Neural crest cell (in vitro differentiated cells): ENCODE data around the gene LBX1. TPM values are rescaled to one million over a fixed set of nuclear protein-coding genes. Genes with fewer than 3 reads are reported as not detected.

Source experiments
- DNase-seq: peaks from one replicate; pipeline ENCODE4 v3.0.0; 2021; ENCODE audit warnings: low read depth, mixed read lengths, low spot score
- H3K27ac Mint-ChIP-seq: one replicate; pipeline ENCODE4 v1.8.0; 2021; ENCODE audit warnings: mild to moderate bottlenecking, mixed read lengths; ENCODE audit not compliant: unreplicated experiment
- H3K27me3 Mint-ChIP-seq: 2 replicates; pipeline ENCODE4 v1.8.0; 2021; ENCODE audit warnings: low read depth, mild to moderate bottlenecking, mixed read lengths
- H3K36me3 Mint-ChIP-seq: 2 replicates; pipeline ENCODE4 v1.8.0; 2021; ENCODE audit warnings: low read depth, mild to moderate bottlenecking, mixed read lengths
- H3K4me1 Mint-ChIP-seq: 2 replicates; pipeline ENCODE4 v1.8.0; 2021; ENCODE audit warnings: mixed read lengths
- H3K4me3 Mint-ChIP-seq: one replicate; pipeline ENCODE4 v1.8.0; 2021; ENCODE audit warnings: mild to moderate bottlenecking, mixed read lengths
- H3K9me3 Mint-ChIP-seq: 2 replicates; pipeline ENCODE4 v1.8.0; 2021; ENCODE audit warnings: mixed read lengths
- CTCF ChIP-seq: fragments of 200-600 bp; sonication (generic); conservative IDR thresholded peaks from 2 replicates; pipeline ENCODE4 v1.5.0; 2021; ENCODE audit warnings: antibody characterized with exemption, mild to moderate bottlenecking
- total RNA-seq: library from RNA; stranded (reverse); gene quantifications from 2 replicates; pipeline ENCODE4 v1.2.1, GENCODE V29; 2021

Gene LBX1
- total RNA-seq, 1 donor from 2014 or later: 1.1 TPM

- H3K27ac Mint-ChIP-seq: no peak overlapping the region
- H3K27me3 Mint-ChIP-seq: peaks cover 20% of the 10 kb centered on the region
- H3K9me3 Mint-ChIP-seq: peaks cover 8% of the 10 kb centered on the region
Measured at GRCh38 chr10:101256387-101256786, 27.1 kb upstream of the LBX1 start.

DNA sequence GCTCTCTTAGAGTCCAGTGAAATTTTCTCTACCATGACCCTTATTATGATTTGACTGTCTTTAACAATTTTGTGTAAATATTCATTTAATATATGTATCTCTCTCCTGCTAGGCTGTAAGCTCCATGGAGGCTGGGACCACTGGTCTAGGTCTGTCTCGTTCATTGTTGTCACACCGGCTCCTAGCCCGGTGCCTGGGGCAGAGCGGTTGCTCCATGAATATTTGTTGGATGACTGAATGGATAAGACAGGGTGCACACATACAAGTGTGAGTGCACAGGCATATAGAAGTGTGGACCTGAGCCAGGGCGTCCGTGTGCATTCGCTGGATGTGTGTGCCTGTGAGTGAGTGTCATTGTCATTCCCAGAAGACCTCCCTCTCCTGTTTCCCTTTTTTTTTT is 20.9 kb upstream of the LBX1 start:
- H3K4me3 Mint-ChIP-seq: no peak overlapping the region
- H3K4me1 Mint-ChIP-seq: peaks cover 4% of the 10 kb centered on the region
- no peak for TF ChIP-seq CTCF
- H3K27ac Mint-ChIP-seq: no peak overlapping the region
- no peaks in the 10 kb centered on the region for H3K9me3 Mint-ChIP-seq
- DNase-seq: no peak
- no peaks in the 10 kb centered on the region for H3K36me3 Mint-ChIP-seq
- peaks cover 54% of the 10 kb centered on the region for H3K27me3 Mint-ChIP-seq

More at GRCh38 chr10:101256387-101256786, 27.1 kb upstream of the LBX1 start:
- DNase-seq: no peak
- H3K36me3 Mint-ChIP-seq: peaks cover 3% of the 10 kb centered on the region
- peaks cover 23% of the 10 kb centered on the region for H3K4me1 Mint-ChIP-seq
- no peak overlapping the region for H3K4me3 Mint-ChIP-seq
- TF ChIP-seq CTCF: no peak

DNA sequence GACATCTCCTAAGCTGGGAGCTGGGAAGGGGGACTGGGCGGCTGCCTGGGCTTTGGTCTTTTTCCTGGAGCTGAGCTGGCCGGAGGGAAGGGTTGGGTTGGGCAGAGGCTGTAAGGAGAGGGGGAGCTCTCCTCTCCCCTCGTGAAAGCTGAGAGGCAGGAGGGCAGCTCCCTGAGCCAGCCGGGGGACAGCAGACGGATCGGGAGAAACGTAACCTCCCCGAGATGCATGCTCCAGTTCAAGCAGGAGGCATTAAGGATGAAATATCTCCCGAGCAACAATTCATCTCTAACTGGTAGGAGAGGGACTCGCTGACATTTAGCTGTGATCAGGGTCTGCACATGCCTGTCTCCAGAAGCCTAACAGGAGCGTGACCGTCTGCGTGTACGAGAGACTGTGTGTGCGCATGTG is 19.9 kb upstream of the LBX1 start:
- peak overlapping the region; percentile 53 for H3K27ac Mint-ChIP-seq
- peaks cover 4% of the 10 kb centered on the region for H3K4me1 Mint-ChIP-seq
- H3K27me3 Mint-ChIP-seq: peaks cover 62% of the 10 kb centered on the region
- no peak for DNase-seq
- TF ChIP-seq CTCF: no peak
- no peak overlapping the region for H3K4me3 Mint-ChIP-seq
- H3K9me3 Mint-ChIP-seq: no peaks in the 10 kb centered on the region
- no peaks in the 10 kb centered on the region for H3K36me3 Mint-ChIP-seq

GRCh38 chr10:101246639-101247038 is 17.4 kb upstream of the LBX1 start:
- Mint-ChIP-seq H3K9me3 (no peaks in the 10 kb centered on the region), H3K36me3 (no peaks in the 10 kb centered on the region), H3K27ac (no peak overlapping the region), H3K4me3 (no peak overlapping the region), H3K27me3 (peaks cover 71% of the 10 kb centered on the region), H3K4me1 (no peaks in the 10 kb centered on the region)
- no peak for TF ChIP-seq CTCF
- DNase-seq: no peak

- peaks cover 77% of the 10 kb centered on the region for H3K27me3 Mint-ChIP-seq
- H3K36me3 Mint-ChIP-seq: no peaks in the 10 kb centered on the region
- H3K9me3 Mint-ChIP-seq: no peaks in the 10 kb centered on the region
- no peak overlapping the region for H3K4me3 Mint-ChIP-seq
- no peak for TF ChIP-seq CTCF
- DNase-seq: no peak
- no peaks in the 10 kb centered on the region for H3K4me1 Mint-ChIP-seq
- H3K27ac Mint-ChIP-seq: no peak overlapping the region
Measured at GRCh38 chr10:101244321-101245050, 15.2 kb upstream of the LBX1 start.
